HG03280 (cell line): Measurements from ENCODE around the gene ZNF438.
"Not testable (repeated sequence)": the region's sequence is repeated elsewhere in the genome, so short reads cannot be mapped to it uniquely, and the experiment has no call there.

Experiments
- ATAC-seq: cut with Tn5 transposase; IDR thresholded peaks from one replicate; pipeline ENCODE4 v1.9.1; 2021; ENCODE audit warnings: mild to moderate bottlenecking, moderate library complexity; ENCODE audit not compliant: unreplicated experiment

The ZNF438 gene

GRCh38 chr10:31031558-31032257 lies at the start of gene ZNF438:
Gene ZNF438 (minus strand): TSS chr10:31031865. CDS start chr10:30877034, 154,831 bp downstream.
- ATAC-seq = peak; percentile 86

- ATAC-seq = no peak
These were observed 44.9 kb upstream of the ZNF438 start for GRCh38 chr10:31076610-31076988.

GRCh38 chr10:31075881-31076609 lies 44.4 kb upstream of the ZNF438 start:
- no peak for ATAC-seq

GRCh38 chr10:31075434-31075833 lies 43.8 kb upstream of the ZNF438 start:
- no peak for ATAC-seq

GRCh38 chr10:31074722-31075086 lies 43.0 kb upstream of the ZNF438 start:
- no peak for ATAC-seq

- no peak for ATAC-seq
These were observed 42.5 kb upstream of the ZNF438 start for GRCh38 chr10:31073996-31074721.

- ATAC-seq = no peak
These were observed 41.5 kb upstream of the ZNF438 start for GRCh38 chr10:31073211-31073610.

- ATAC-seq = no peak
These were observed 40.8 kb upstream of the ZNF438 start for GRCh38 chr10:31072451-31072850.

- ATAC-seq = no peak
These were observed 39.8 kb upstream of the ZNF438 start for GRCh38 chr10:31071232-31072005.

- ATAC-seq = no peak
These were observed 39.0 kb upstream of the ZNF438 start for GRCh38 chr10:31070691-31071090.

GRCh38 chr10:31070025-31070424 lies 38.4 kb upstream of the ZNF438 start:
- no peak for ATAC-seq

- no peak for ATAC-seq
These were observed 37.7 kb upstream of the ZNF438 start for GRCh38 chr10:31069411-31069810.

GRCh38 chr10:31064348-31064747 lies 32.7 kb upstream of the ZNF438 start:
- no peak for ATAC-seq

GRCh38 chr10:31063841-31064240 lies 32.2 kb upstream of the ZNF438 start:
- ATAC-seq = no peak

GRCh38 chr10:31062856-31063255 lies 31.2 kb upstream of the ZNF438 start:
- no peak for ATAC-seq

GRCh38 chr10:31061941-31062340 lies 30.3 kb upstream of the ZNF438 start:
- ATAC-seq = no peak

GRCh38 chr10:31058795-31059703 lies 27.4 kb upstream of the ZNF438 start:
- no peak for ATAC-seq

GRCh38 chr10:31056678-31057077 lies 25.0 kb upstream of the ZNF438 start:
- not testable (repeated sequence) for ATAC-seq

GRCh38 chr10:31055573-31056251 lies 24.0 kb upstream of the ZNF438 start:
- ATAC-seq = no peak
